Measurements from ENCODE around the gene TAPT1. TPM values are rescaled to one million over a fixed set of nuclear protein-coding genes. Genes with fewer than 3 reads are reported as not detected.

The TAPT1 gene
- total RNA-seq, 1 donor from 2014 or later = 28.5 TPM

GRCh38 chr4:16245241-16245640 is 19.0 kb upstream of the TAPT1 start:
- no peak for TF ChIP-seq CTCF (IDR thresholded peaks at IDR 0.05)
- TF ChIP-seq POLR2A (IDR thresholded peaks at IDR 0.05) = no peak
- no peak for TF ChIP-seq POLR2AphosphoS5 (IDR thresholded peaks at IDR 0.05; ENCODE audit: insufficient read depth in 1 of 2, low read depth in 1 of 2)
- no peaks in the 10 kb centered on the region for H3K9me3 ChIP-seq
- DNase-seq (ENCODE audit: extremely low spot score in 2 of 2) = no peak
- no peaks in the 10 kb centered on the region for H3K27me3 ChIP-seq
- no peak overlapping the region for H3K4me3 ChIP-seq
- H3K4me1 ChIP-seq = no peaks in the 10 kb centered on the region
- no peaks in the 10 kb centered on the region for H3K36me3 ChIP-seq
- intact Hi-C loops (cut with DNase I) = no loop called here
- no peak overlapping the region for H3K27ac ChIP-seq

- DNase-seq (ENCODE audit: extremely low spot score in 2 of 2) = no peak
- no peaks in the 10 kb centered on the region for H3K36me3 ChIP-seq
Observed at GRCh38 chr4:16243285-16243684, 17.0 kb upstream of the TAPT1 start.

GRCh38 chr4:16240300-16240699 is 14.0 kb upstream of the TAPT1 start:
- TF ChIP-seq POLR2A (IDR thresholded peaks at IDR 0.05) = no peak
- TF ChIP-seq CTCF (IDR thresholded peaks at IDR 0.05) = no peak
- no peak for TF ChIP-seq POLR2AphosphoS5 (IDR thresholded peaks at IDR 0.05; ENCODE audit: insufficient read depth in 1 of 2, low read depth in 1 of 2)
- H3K27me3 ChIP-seq = no peaks in the 10 kb centered on the region
- intact Hi-C loops (cut with DNase I) = no loop called here
- DNase-seq (ENCODE audit: extremely low spot score in 2 of 2) = no peak
- H3K4me1 ChIP-seq = no peaks in the 10 kb centered on the region
- no peak overlapping the region for H3K27ac ChIP-seq
- H3K36me3 ChIP-seq = no peaks in the 10 kb centered on the region
- H3K9me3 ChIP-seq = no peaks in the 10 kb centered on the region
- no peak overlapping the region for H3K4me3 ChIP-seq

More at GRCh38 chr4:16243285-16243684, 17.0 kb upstream of the TAPT1 start:
- Histone ChIP-seq H3K27ac (no peak overlapping the region), H3K4me3 (no peak overlapping the region), H3K9me3 (no peaks in the 10 kb centered on the region), H3K27me3 (no peaks in the 10 kb centered on the region), H3K4me1 (no peaks in the 10 kb centered on the region)
- intact Hi-C loops (cut with DNase I) = no loop called here
- TF ChIP-seq CTCF (IDR thresholded peaks at IDR 0.05) (no peak), POLR2A (IDR thresholded peaks at IDR 0.05) (no peak), POLR2AphosphoS5 (IDR thresholded peaks at IDR 0.05; ENCODE audit: insufficient read depth in 1 of 2, low read depth in 1 of 2) (no peak)

GRCh38 chr4:16239086-16239485 is 12.8 kb upstream of the TAPT1 start:
- H3K4me1 ChIP-seq = no peaks in the 10 kb centered on the region
- no peak for DNase-seq (ENCODE audit: extremely low spot score in 2 of 2)
- TF ChIP-seq POLR2A (IDR thresholded peaks at IDR 0.05) (no peak), POLR2AphosphoS5 (IDR thresholded peaks at IDR 0.05; ENCODE audit: insufficient read depth in 1 of 2, low read depth in 1 of 2) (no peak), CTCF (IDR thresholded peaks at IDR 0.05) (no peak)
- H3K27me3 ChIP-seq = no peaks in the 10 kb centered on the region
- H3K9me3 ChIP-seq = no peaks in the 10 kb centered on the region
- intact Hi-C loops (cut with DNase I) = no loop called here
- H3K27ac ChIP-seq = no peak overlapping the region
- no peaks in the 10 kb centered on the region for H3K36me3 ChIP-seq
- H3K4me3 ChIP-seq = no peak overlapping the region

- no peaks in the 10 kb centered on the region for H3K9me3 ChIP-seq
- H3K27me3 ChIP-seq = no peaks in the 10 kb centered on the region
- no peak overlapping the region for H3K27ac ChIP-seq
- intact Hi-C loops (cut with DNase I) = no loop called here
- no peak overlapping the region for H3K4me3 ChIP-seq
- no peak for DNase-seq (ENCODE audit: extremely low spot score in 2 of 2)
- no peak for TF ChIP-seq POLR2A (IDR thresholded peaks at IDR 0.05)
- no peak for TF ChIP-seq POLR2AphosphoS5 (IDR thresholded peaks at IDR 0.05; ENCODE audit: insufficient read depth in 1 of 2, low read depth in 1 of 2)
- no peak for TF ChIP-seq CTCF (IDR thresholded peaks at IDR 0.05)
- H3K36me3 ChIP-seq = no peaks in the 10 kb centered on the region
- no peaks in the 10 kb centered on the region for H3K4me1 ChIP-seq
Observed at GRCh38 chr4:16238327-16238726, 12.1 kb upstream of the TAPT1 start.

All from vagina (tissue), 2 donors.